Adrenal gland (tissue), 12 donors: Measurements from ENCODE around the gene BUB1B. TPM values are rescaled to one million over a fixed set of nuclear protein-coding genes. Genes with fewer than 3 reads are reported as not detected.

Experiments used
- DNase-seq, 7 donors: peaks; one replicate each; pipeline ENCODE4 v3.0.0-alpha.2; 2019 to 2020
- H3K27ac ChIP-seq, 5 donors: fragments of 200-600 bp; sonication (generic) in 4 of 5; 1 replicate in 3 of 5; 2 replicates in 2 of 5; pipeline versions ENCODE4 v1.5.1 to v1.8.0; 2016 to 2020; ENCODE audit warnings: mild to moderate bottlenecking in 1 of 5
- H3K27me3 ChIP-seq: fragments of 200-600 bp; 2 replicates; pipeline ENCODE4 v1.8.0; 2021
- H3K36me3 ChIP-seq, 2 donors: fragments of 200-600 bp; replicated peaks in 1 of 2; 1 replicate in 1 of 2; 2 replicates in 1 of 2; pipeline versions ENCODE4 v1.5.1 to v1.8.0; 2018 to 2022
- H3K4me1 ChIP-seq, 2 donors: fragments of 200-600 bp; replicated peaks in 1 of 2; 1 replicate in 1 of 2; 2 replicates in 1 of 2; pipeline versions ENCODE4 v1.5.1 to v1.8.0; 2018 to 2021
- H3K4me3 ChIP-seq, 4 donors: fragments of 200-600 bp; sonication (generic) in 3 of 4; one replicate each; pipeline ENCODE4 v1.5.1; 2016 to 2018
- H3K9me3 ChIP-seq, 3 donors: fragments of 200-600 bp; sonication (generic) in 1 of 3; replicated peaks in 1 of 3; 1 replicate in 2 of 3; 2 replicates in 1 of 3; pipeline versions ENCODE4 v1.5.1 to v1.8.0; 2016 to 2021
- POLR2A ChIP-seq, 2 donors: fragments of 450-650 bp; IDR thresholded peaks; one replicate each; pipeline ENCODE4 v1.6.1; 2017; ENCODE audit warnings: antibody characterized with exemption in 2 of 2, mild to moderate bottlenecking in 2 of 2, moderate library complexity in 1 of 2
- WGBS, 4 donors: extraction: QIAGEN DNeasy Blood & Tissue Kit in 2 of 4; methylation state at CpG; one replicate each; pipeline versions ENCODE4 v1.1.5 to v1.1.7; 2013 to 2017; 5-methylcytosine and 5-hydroxymethylcytosine counted together
- intact Hi-C, 2 donors: fragments of 100-400 bp; cut with DNase I; formaldehyde crosslinking; loops; one replicate each; pipeline versions ENCODE4 v1.14.1 to v1.15.0; 2022 to 2023
- polyA plus RNA-seq, 3 donors: library from polyadenylated mRNA; stranded (reverse); fragments of 200-250 nt in 2 of 3; fragments of 350-450 nt in 1 of 3; fragmentation: Illumina TruSeq in 1 of 3; extraction: RNeasy Lipid Tissue Mini Kit (QIAGEN cat#74804) in 1 of 3; gene quantifications; one replicate each; pipeline ENCODE4 v1.2.3, GENCODE V29; 2013 to 2014
- total RNA-seq, 9 donors: library from RNA; depleted of rRNA in 4 of 9; stranded (reverse); fragments of >200 nt in 4 of 9; fragments of 120-200 nt in 1 of 9; fragmentation: NEBNext Ultra II Directional in 1 of 9; extraction: Animal tissue kit (Norgen Biotek cat#: 25700) in 1 of 9; gene quantifications; one replicate each; pipeline versions ENCODE4 v1.1.0 to v1.2.4, GENCODE V29; 2013 to 2023
- TF ChIP-seq, protein P1 (sequence below), 6 experiments: fragments of 450-650 bp in 4 of 6; fragments of 200-600 bp in 2 of 6; sonication (generic) in 1 of 6; IDR thresholded peaks; 1 replicate in 5 of 6; 2 replicates in 1 of 6; pipeline versions ENCODE4 v1.5.1 to v1.8.0; 2016 to 2021; ENCODE audit warnings: antibody characterized with exemption in 6 of 6, mild to moderate bottlenecking in 2 of 6, moderate library complexity in 1 of 6
- donor health status: healthy with polysubstance abuse.
- donor health status: Bipolar disorder and iron deficiency.
- donor health status: DM: yes; HTN: yes; CAD: no.
- donor health status: DM: no; HTN: no; CAD: no.
- donor health status: DM: no; HTN: no; CAD: no.
- donor health status: DM: yes; HTN: yes; CAD: no.

BUB1B gene
- total and polyA plus RNA-seq, 12 donors, result 0.81 to 13.7 (median 2.6) TPM

DNA sequence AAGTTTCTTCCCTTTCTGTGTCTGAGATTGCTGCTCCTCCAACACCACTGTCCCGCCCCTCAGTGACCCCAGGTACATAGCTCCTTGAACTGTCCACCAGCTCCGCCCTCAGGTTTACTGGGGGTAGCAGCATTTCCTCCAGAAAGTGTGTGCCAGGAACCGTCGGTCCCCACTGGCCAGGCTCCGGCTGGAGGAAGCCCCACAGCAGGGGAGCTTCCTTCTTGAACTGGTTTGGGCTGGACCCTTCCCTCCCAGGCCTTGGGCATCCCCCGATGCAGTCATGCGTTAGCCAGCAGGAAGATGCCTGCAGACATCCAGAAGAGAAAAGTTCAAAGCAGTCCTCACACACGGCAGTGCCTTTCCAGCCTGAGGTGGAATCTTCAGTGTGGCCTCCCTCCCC lies 97.7 kb downstream of the BUB1B start:
- Histone ChIP-seq H3K9me3 (no peaks in the 10 kb centered on the region), H3K27me3 (no peaks in the 10 kb centered on the region), H3K36me3 (no peaks in the 10 kb centered on the region), H3K4me3 (no peak overlapping the region), H3K4me1 (peaks cover 15 to 38% of the 10 kb centered on the region in 2 donors), H3K27ac (peak overlapping the region in 2 of 5 donors; percentile 62 to 88)
- intact Hi-C loops, result no loop called here
- no peak for DNase-seq
- 66 to 76% (median 72%) methylated on average over 5 to 8 of the region's 8 CpGs for WGBS, 4 donors
- TF ChIP-seq POLR2A (IDR thresholded peaks at IDR 0.05), result no peak
- TF ChIP-seq, protein P1, sequence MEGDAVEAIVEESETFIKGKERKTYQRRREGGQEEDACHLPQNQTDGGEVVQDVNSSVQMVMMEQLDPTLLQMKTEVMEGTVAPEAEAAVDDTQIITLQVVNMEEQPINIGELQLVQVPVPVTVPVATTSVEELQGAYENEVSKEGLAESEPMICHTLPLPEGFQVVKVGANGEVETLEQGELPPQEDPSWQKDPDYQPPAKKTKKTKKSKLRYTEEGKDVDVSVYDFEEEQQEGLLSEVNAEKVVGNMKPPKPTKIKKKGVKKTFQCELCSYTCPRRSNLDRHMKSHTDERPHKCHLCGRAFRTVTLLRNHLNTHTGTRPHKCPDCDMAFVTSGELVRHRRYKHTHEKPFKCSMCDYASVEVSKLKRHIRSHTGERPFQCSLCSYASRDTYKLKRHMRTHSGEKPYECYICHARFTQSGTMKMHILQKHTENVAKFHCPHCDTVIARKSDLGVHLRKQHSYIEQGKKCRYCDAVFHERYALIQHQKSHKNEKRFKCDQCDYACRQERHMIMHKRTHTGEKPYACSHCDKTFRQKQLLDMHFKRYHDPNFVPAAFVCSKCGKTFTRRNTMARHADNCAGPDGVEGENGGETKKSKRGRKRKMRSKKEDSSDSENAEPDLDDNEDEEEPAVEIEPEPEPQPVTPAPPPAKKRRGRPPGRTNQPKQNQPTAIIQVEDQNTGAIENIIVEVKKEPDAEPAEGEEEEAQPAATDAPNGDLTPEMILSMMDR (IDR thresholded peaks at IDR 0.05), result no peak

DNA sequence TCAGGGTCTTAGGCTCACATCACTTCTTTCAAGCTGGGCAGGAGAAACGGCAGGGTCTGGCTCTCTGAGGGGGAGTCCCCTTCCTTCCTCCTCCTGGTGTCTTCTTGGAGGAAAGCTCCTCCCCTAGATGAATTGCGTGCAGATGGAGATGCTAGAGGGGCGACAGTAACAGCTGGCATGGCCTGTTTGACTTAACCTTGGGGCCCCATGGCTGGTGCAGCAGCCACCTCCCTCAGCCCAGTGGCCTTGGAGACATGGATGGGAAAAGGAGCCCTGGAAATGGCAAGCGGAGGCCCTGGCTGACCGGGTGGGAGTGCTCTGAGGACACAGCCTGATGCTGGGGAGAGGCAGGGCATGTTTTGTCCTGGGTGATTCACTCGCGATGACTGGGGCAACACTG lies 98.2 kb downstream of the BUB1B start:
- intact Hi-C loops, result no loop called here
- WGBS, 4 donors, result 48 to 66% (median 54%) methylated on average over 6 to 7 of the region's 7 CpGs

DNA sequence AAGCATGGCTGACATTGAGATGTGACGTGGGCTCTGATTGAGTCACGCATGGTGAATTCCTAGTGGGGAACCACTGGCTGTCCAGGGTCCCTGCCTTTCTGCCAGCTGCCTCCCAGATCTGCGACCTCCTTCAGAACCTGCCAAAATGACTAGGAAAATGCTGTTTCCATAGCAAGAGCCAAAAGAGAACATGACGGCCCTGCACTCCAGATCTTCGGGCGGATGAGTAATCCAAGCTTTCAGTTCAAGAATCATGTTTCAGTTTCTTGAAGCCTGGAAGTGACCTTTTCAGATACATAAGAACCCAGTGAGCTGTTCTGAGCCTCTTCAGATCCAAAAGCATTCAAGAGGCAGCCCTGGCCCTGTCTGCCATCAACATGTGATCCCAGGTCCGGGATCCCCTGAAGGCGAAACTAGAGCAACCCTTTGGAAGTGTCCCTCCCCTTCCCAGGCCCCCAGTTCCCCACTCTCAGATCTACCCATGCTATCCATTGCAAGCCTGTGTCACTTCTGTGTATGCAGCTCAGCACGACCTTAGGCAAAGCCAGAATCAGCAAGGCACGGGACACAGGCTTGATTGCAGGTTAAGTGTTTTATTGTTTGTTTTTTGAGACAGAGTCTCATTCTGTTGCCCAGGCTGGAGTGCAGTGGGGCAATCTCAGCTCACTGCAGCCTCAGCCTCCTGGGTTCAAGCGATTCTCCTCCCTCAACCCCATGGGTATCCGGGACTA lies 102.3 kb downstream of the BUB1B start:
- H3K4me3 ChIP-seq, result no peak overlapping the region
- intact Hi-C loops, result no loop called here
- peak in 5 of 7 donors; percentile 49 to 90 (median 64) for DNase-seq
- no peaks in the 10 kb centered on the region for H3K27me3 ChIP-seq
- peaks cover 0 to 4% of the 10 kb centered on the region in 2 donors for H3K36me3 ChIP-seq
- H3K27ac ChIP-seq, result peak overlapping the region in 4 of 5 donors; percentile 74 to 98 (median 90)
- TF ChIP-seq, protein P1 (IDR thresholded peaks at IDR 0.05), result no peak
- TF ChIP-seq POLR2A (IDR thresholded peaks at IDR 0.05), result peak in 1 of 2 donors; percentile 63
- WGBS, 4 donors, result 56 to 70% (median 63%) methylated on average over 11 to 12 of the region's 12 CpGs
- no peaks in the 10 kb centered on the region for H3K9me3 ChIP-seq
- peaks cover 36 to 46% of the 10 kb centered on the region in 2 donors for H3K4me1 ChIP-seq

More for the DNA sequence above, 98.2 kb downstream of the BUB1B start:
- peaks cover 20 to 38% of the 10 kb centered on the region in 2 donors for H3K4me1 ChIP-seq
- peak in 1 of 7 donors; percentile 42 for DNase-seq
- no peaks in the 10 kb centered on the region for H3K9me3 ChIP-seq
- H3K27me3 ChIP-seq, result no peaks in the 10 kb centered on the region
- TF ChIP-seq POLR2A (IDR thresholded peaks at IDR 0.05), result no peak
- TF ChIP-seq, protein P1 (IDR thresholded peaks at IDR 0.05), result no peak
- H3K27ac ChIP-seq, result peak overlapping the region in 3 of 5 donors; percentile 8 to 88 (median 62)
- no peaks in the 10 kb centered on the region for H3K36me3 ChIP-seq
- no peak overlapping the region for H3K4me3 ChIP-seq

DNA sequence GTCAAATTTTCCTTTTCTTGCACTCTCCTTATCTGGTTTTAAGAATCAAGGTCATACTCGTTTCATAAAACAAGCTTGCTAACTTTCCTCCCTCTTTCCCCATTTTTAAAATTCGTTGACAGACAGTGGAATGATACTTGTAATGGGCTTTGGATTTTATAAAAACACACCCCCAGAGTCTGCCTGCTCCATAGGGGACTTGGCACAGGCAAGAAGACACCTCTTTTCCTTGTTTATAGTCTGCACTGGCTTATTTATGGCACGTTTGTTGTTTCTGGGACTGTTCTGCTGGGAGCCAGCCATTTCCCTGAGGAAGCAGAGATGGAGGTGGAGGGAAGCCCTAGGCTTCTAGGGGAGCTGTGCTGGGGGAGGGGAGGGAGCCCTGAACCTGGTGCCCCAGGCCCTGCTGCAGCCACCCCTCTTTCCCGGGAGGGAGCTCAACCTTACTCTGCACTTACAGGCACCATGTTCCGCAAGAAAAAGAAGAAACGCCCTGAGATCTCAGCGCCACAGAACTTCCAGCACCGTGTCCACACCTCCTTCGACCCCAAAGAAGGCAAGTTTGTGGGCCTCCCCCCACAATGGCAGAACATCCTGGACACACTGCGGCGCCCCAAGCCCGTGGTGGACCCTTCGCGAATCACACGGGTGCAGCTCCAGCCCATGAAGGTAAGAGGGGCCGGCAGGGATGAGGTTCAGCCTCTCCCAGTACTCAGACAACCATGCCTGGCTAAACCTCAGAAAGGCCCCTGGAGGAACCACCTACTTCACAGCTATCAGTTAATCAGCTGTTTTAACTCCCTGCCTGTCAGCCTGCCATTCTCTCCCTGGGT lies 103.7 kb downstream of the BUB1B start:
- intact Hi-C loops, result no loop called here
- H3K36me3 ChIP-seq, result peaks cover 0 to 4% of the 10 kb centered on the region in 2 donors
- peak in 1 of 2 donors; percentile 29 for TF ChIP-seq POLR2A (IDR thresholded peaks at IDR 0.05)
- TF ChIP-seq, protein P1 (IDR thresholded peaks at IDR 0.05), result no peak
- H3K27ac ChIP-seq, result peak overlapping the region in 4 of 5 donors; percentile 24 to 98 (median 82)
- WGBS, 4 donors, result 72 to 77% (median 75%) methylated on average over 11 to 16 of the region's 16 CpGs
- no peaks in the 10 kb centered on the region for H3K27me3 ChIP-seq
- no peak overlapping the region for H3K4me3 ChIP-seq
- no peaks in the 10 kb centered on the region for H3K9me3 ChIP-seq
- DNase-seq, result no peak
- peaks cover 36 to 46% of the 10 kb centered on the region in 2 donors for H3K4me1 ChIP-seq
